Measurements from ENCODE around the gene CENPO. TPM values are rescaled to one million over a fixed set of nuclear protein-coding genes. Genes with fewer than 3 reads are reported as not detected.

Gene CENPO
- total RNA-seq, 2 experiments from 2014 or later = 55.4 to 57.4 TPM

DNA sequence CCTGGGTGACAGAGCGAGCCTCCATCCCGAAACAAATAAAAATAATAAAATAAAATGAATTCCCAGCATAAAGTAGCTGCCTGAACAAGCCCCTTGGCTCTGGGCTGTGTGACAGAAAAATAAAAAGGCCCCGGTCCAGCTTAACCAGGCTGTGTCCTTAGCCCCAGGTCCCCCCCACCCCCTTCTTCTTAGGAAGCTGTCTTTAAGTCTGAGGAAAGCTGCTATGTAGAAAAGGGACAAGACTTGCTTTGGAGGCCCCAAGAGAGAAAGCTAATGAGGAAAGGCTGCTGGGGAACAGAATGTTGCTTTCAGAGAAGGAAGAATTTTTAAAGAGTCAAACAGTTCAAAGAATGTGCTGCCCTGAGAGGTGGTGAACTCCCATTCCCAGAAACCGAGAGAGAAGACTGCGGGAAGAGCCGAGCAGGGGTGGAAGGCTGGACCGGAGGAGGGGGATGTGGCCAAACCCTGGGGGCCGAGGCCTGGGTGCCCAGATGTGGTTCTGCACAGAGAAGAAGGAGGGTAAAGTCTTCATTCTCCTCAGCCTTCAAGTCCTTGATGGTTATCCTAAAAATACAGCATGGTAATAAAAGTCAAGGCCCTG is 61.9 kb downstream of the CENPO start:
- no peaks in the 10 kb centered on the region for H3K9me3 Mint-ChIP-seq (ENCODE audit: low read depth)
- H3K36me3 Mint-ChIP-seq = peaks cover 10% of the 10 kb centered on the region
- H3K4me1 Mint-ChIP-seq = peaks cover 3% of the 10 kb centered on the region
- H3K4me3 Mint-ChIP-seq = no peak overlapping the region
- CTCF ChIA-PET = no interaction called here
- H3K27ac Mint-ChIP-seq = no peak overlapping the region
- ATAC-seq (no peak), DNase-seq (no peak)
- H3K27me3 Mint-ChIP-seq = no peaks in the 10 kb centered on the region

GRCh38 chr2:24855726-24856125 is 62.5 kb downstream of the CENPO start:
- Mint-ChIP-seq H3K27ac (no peak overlapping the region), H3K4me1 (peaks cover 3% of the 10 kb centered on the region), H3K36me3 (peaks cover 7% of the 10 kb centered on the region), H3K27me3 (no peaks in the 10 kb centered on the region), H3K4me3 (no peak overlapping the region), H3K9me3 (ENCODE audit: low read depth) (no peaks in the 10 kb centered on the region)
- CTCF ChIA-PET = no interaction called here
- DNase-seq (no peak), ATAC-seq (no peak)

- CTCF ChIA-PET = interaction anchor here (0.6 kb wide), 1 partner anchor 367 kb away, joined by 3 read pairs; no protein-coding TSS in a partner anchor
- no peak for ATAC-seq
Observed at GRCh38 chr2:24856791-24857211, 63.6 kb downstream of the CENPO start.

DNA sequence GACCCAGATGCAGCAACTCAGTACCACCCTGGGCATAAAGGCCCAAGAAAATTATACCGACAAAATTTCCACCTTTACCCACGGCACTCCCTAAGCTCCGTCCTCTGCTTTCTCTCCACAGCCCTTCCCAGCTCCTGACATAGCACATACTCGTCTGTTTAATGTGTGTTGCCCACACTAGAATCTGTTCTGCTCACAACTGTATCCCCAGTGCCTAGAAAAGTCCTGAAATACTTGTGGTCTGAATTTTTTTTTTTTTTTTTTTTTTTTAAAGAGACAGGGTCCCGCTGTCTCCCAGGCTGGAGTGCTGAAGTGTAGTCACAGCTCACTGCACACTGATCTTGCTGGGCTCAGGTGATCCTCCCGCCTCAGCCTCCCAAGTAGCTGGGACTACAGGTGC is 64.5 kb downstream of the CENPO start:
- no peak for DNase-seq
- no peaks in the 10 kb centered on the region for H3K27me3 Mint-ChIP-seq
- no peak for ATAC-seq
- peaks cover 6% of the 10 kb centered on the region for H3K36me3 Mint-ChIP-seq
- H3K4me1 Mint-ChIP-seq = peaks cover 3% of the 10 kb centered on the region
- H3K27ac Mint-ChIP-seq = no peak overlapping the region
- CTCF ChIA-PET = interaction anchor here (0.5 to 0.6 kb wide), 2 partner anchors 12 to 368 kb away, joined by 3 read pairs; no protein-coding TSS in a partner anchor
- H3K4me3 Mint-ChIP-seq = no peak overlapping the region
- H3K9me3 Mint-ChIP-seq (ENCODE audit: low read depth) = no peaks in the 10 kb centered on the region

More at GRCh38 chr2:24856791-24857211, 63.6 kb downstream of the CENPO start:
- Mint-ChIP-seq H3K36me3 (peaks cover 6% of the 10 kb centered on the region), H3K27me3 (no peaks in the 10 kb centered on the region), H3K9me3 (ENCODE audit: low read depth) (no peaks in the 10 kb centered on the region), H3K27ac (no peak overlapping the region), H3K4me3 (no peak overlapping the region), H3K4me1 (peaks cover 3% of the 10 kb centered on the region)
- no peak for DNase-seq

- ATAC-seq (no peak), DNase-seq (no peak)
- no peak overlapping the region for H3K4me3 Mint-ChIP-seq
- no peaks in the 10 kb centered on the region for H3K9me3 Mint-ChIP-seq (ENCODE audit: low read depth)
- peaks cover 3% of the 10 kb centered on the region for H3K4me1 Mint-ChIP-seq
- H3K27me3 Mint-ChIP-seq = no peaks in the 10 kb centered on the region
- peaks cover 6% of the 10 kb centered on the region for H3K36me3 Mint-ChIP-seq
- CTCF ChIA-PET = no interaction called here
- H3K27ac Mint-ChIP-seq = no peak overlapping the region
Observed at GRCh38 chr2:24858996-24859395, 65.8 kb downstream of the CENPO start.

- Mint-ChIP-seq H3K4me3 (no peak overlapping the region), H3K4me1 (no peaks in the 10 kb centered on the region), H3K36me3 (peaks cover 6% of the 10 kb centered on the region), H3K27ac (no peak overlapping the region), H3K27me3 (no peaks in the 10 kb centered on the region), H3K9me3 (ENCODE audit: low read depth) (no peaks in the 10 kb centered on the region)
- ATAC-seq (no peak), DNase-seq (no peak)
- CTCF ChIA-PET = no interaction called here
Observed at GRCh38 chr2:24859968-24860600, 66.9 kb downstream of the CENPO start.

DNA sequence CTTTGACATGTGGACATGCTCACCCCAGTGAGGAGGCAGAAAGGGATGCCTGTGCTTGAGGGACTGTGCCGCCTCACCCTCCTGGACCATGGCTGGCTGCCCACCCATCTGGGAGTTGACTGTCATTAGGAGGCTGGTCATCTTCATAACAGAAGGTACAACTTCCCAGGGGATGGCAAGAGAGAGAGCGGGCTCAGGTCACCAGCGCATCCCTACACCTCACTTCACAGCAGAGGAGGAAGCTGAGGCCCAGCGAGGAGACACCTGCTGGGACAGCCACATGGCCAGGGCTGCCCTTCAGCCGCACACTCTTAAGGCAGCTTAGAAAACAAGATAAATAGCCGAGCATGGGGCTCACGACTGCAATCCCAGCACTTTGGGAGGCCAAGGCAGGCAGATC is 67.4 kb downstream of the CENPO start:
- ATAC-seq (no peak), DNase-seq (no peak)
- no peaks in the 10 kb centered on the region for H3K27me3 Mint-ChIP-seq
- no peak overlapping the region for H3K4me3 Mint-ChIP-seq
- peaks cover 1% of the 10 kb centered on the region for H3K4me1 Mint-ChIP-seq
- no peak overlapping the region for H3K27ac Mint-ChIP-seq
- no peaks in the 10 kb centered on the region for H3K9me3 Mint-ChIP-seq (ENCODE audit: low read depth)
- peaks cover 8% of the 10 kb centered on the region for H3K36me3 Mint-ChIP-seq
- CTCF ChIA-PET = no interaction called here

GRCh38 chr2:24861500-24861899 is 68.3 kb downstream of the CENPO start:
- Mint-ChIP-seq H3K27ac (no peak overlapping the region), H3K4me3 (no peak overlapping the region), H3K36me3 (peaks cover 8% of the 10 kb centered on the region), H3K9me3 (ENCODE audit: low read depth) (no peaks in the 10 kb centered on the region), H3K27me3 (no peaks in the 10 kb centered on the region), H3K4me1 (peaks cover 5% of the 10 kb centered on the region)
- DNase-seq = no peak
- CTCF ChIA-PET = no interaction called here
- ATAC-seq = no peak

DNA sequence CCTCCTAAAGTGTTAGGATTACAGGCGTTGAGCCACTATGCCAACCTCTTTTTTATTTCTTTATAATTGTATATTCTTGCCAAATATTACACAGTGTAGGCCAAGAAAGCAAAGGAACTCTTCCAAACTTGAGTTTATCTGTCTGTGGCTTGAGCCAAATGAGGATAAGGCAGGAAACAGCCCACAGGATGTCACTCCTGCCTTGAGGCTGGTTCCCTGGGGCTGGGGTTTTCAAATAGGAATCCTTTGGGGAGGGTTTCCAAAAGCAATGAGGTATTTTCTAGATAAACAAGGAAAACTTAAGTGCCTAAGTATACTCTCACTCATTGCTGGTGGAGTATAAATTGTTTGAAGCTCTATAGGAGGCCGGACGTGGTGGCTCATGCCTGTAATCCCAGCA is 70.4 kb downstream of the CENPO start:
- Mint-ChIP-seq H3K4me3 (no peak overlapping the region), H3K27me3 (no peaks in the 10 kb centered on the region), H3K9me3 (ENCODE audit: low read depth) (no peaks in the 10 kb centered on the region), H3K27ac (no peak overlapping the region), H3K4me1 (peaks cover 10% of the 10 kb centered on the region), H3K36me3 (peaks cover 13% of the 10 kb centered on the region)
- ATAC-seq (no peak), DNase-seq (no peak)
- CTCF ChIA-PET = no interaction called here

DNA sequence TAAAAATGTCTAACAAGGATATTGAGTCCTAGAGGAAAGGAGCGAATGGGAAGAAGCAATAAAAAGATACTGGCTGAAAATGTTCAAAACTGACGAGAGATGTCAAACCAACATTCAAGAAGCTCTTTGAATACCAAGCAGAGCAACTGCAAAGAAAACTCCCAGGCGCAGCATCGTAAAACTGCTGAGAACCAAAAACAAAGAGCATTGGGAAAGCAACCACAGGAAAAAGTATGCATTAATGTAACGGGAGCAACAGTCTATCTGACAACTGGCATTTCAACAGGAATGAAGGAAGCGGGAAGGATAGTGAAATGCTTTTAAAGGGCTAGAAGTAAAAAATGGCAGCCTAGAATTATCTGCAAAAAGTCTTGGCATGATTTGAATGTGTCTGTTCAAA is 73.7 kb downstream of the CENPO start:
- no peak for ATAC-seq
- DNase-seq = no peak
- CTCF ChIA-PET = no interaction called here
- Mint-ChIP-seq H3K4me3 (no peak overlapping the region), H3K9me3 (ENCODE audit: low read depth) (no peaks in the 10 kb centered on the region), H3K27me3 (no peaks in the 10 kb centered on the region), H3K4me1 (peaks cover 10% of the 10 kb centered on the region), H3K27ac (no peak overlapping the region), H3K36me3 (peaks cover 14% of the 10 kb centered on the region)

DNA sequence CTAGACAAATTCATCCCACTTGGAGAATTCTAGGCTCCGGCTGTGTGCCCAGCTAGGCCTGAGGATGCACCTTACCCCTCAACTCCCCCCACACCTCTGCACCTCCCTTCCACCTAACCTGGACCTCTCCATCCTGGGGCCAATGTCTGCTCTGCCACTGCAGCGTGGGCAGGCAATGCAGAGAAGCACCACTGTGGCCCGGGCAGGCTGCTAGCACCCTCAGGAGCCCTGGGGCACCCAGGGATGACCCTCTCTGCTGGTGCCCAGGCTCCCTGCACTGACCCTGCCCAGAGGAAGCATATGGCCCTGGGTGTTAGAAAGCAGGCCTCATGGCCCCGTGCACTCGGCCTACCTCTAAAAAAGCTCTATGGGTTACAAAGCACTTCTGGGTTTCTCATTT is 77.2 kb downstream of the CENPO start:
- Mint-ChIP-seq H3K9me3 (ENCODE audit: low read depth) (no peaks in the 10 kb centered on the region), H3K27me3 (no peaks in the 10 kb centered on the region), H3K27ac (no peak overlapping the region), H3K4me3 (no peak overlapping the region), H3K36me3 (peaks cover 11% of the 10 kb centered on the region), H3K4me1 (peaks cover 10% of the 10 kb centered on the region)
- CTCF ChIA-PET = interaction anchor here (0.6 kb wide), 1 partner anchor 989 kb away, joined by 3 read pairs; no protein-coding TSS in a partner anchor
- DNase-seq (no peak), ATAC-seq (no peak)

DNA sequence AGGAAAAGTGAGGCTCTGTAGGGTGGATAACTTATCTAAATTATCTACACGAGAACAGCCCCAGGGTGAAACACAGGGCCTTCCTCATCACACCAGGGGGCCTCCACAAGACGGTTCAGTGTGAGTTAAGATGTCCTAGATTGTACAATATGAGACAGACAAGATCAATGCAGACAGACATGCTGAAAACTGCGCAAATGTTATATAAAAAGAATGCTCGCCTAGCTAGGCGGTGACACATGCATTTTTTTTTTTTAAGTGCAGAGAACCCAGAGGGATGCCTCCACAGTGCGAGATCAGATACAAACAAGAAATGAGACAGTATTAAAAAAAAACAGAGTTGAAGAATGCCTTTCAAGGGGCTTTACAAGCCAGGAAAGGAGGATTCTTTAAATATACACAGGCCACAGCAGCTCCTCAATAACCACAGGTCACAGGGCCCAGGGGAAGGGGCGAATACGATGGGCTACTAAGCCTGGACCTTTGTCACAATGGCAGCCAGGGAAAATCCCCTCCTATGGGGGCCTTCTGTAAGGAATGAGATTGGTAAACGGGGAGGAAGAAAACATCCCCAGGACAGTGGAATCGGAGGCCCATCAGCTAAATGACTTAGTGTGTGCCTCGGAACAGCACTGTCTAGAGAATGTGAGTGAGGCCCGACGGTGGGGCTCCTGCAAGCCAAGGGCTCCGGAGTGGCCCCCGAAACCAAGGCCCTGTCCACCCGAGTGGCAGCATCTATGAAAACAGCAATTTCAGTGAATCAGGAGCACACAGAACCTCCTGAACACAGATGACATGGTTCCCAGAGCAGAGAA is 77.9 kb downstream of the CENPO start:
- no peak for ATAC-seq
- H3K27me3 Mint-ChIP-seq = no peaks in the 10 kb centered on the region

GRCh38 chr2:24871852-24872333 is 78.7 kb downstream of the CENPO start:
- H3K4me1 Mint-ChIP-seq = peaks cover 2% of the 10 kb centered on the region
- DNase-seq (no peak), ATAC-seq (no peak)
- H3K27ac Mint-ChIP-seq = no peak overlapping the region
- peaks cover 9% of the 10 kb centered on the region for H3K36me3 Mint-ChIP-seq
- H3K4me3 Mint-ChIP-seq = no peak overlapping the region
- no peaks in the 10 kb centered on the region for H3K9me3 Mint-ChIP-seq (ENCODE audit: low read depth)
- CTCF ChIA-PET = no interaction called here
- H3K27me3 Mint-ChIP-seq = no peaks in the 10 kb centered on the region

More for the DNA sequence above, 77.9 kb downstream of the CENPO start:
- H3K9me3 Mint-ChIP-seq (ENCODE audit: low read depth) = no peaks in the 10 kb centered on the region
- no peak overlapping the region for H3K4me3 Mint-ChIP-seq
- H3K36me3 Mint-ChIP-seq = peaks cover 11% of the 10 kb centered on the region
- H3K27ac Mint-ChIP-seq = no peak overlapping the region
- CTCF ChIA-PET = interaction anchor here (0.6 kb wide), 1 partner anchor 990 kb away, joined by 3 read pairs; no protein-coding TSS in a partner anchor
- H3K4me1 Mint-ChIP-seq = peaks cover 5% of the 10 kb centered on the region
- no peak for DNase-seq
